OCI-LY7 (cell line): ENCODE results near the gene CABP2. TPM values are rescaled to one million over a fixed set of nuclear protein-coding genes. Genes with fewer than 3 reads are reported as not detected.

Experiments used
- BruUV-seq: library from RNA; stranded (reverse); fragments of 400-500 nt; replicated peaks from 2 replicates; lab custom pipeline; 2021; lab: Mats Ljungman, UMichigan
- CTCF ChIA-PET: fragments of 300-600 bp; sonication (Branson Sonifier 250); formaldehyde crosslinking; loops from one replicate; lab custom pipeline; 2022; ENCODE audit warnings: antibody characterized with exemption; ENCODE audit not compliant: unreplicated experiment; lab: Charles Lee
- POLR2A ChIA-PET: fragments of 300-600 bp; sonication (Branson Sonifier 250); formaldehyde crosslinking; loops from one replicate; lab custom pipeline; 2022; ENCODE audit warnings: antibody characterized with exemption; lab: Charles Lee
- DNase-seq: peaks from one replicate; pipeline ENCODE4 v3.0.0-alpha.2; 2015; ENCODE audit warnings: low spot score
- H2AFZ ChIP-seq: fragments of 200-600 bp; sonication (generic), shearing (Covaris generic); 2 replicates; pipeline ENCODE4 v1.6.1; 2014; ENCODE audit warnings: mild to moderate bottlenecking, antibody characterized with exemption, low read length, moderate library complexity
- H3K27ac ChIP-seq: fragments of 200-600 bp; sonication (generic); 2 replicates; pipeline ENCODE4 v1.5.1; 2014; ENCODE audit warnings: mixed run types, low read depth, mild to moderate bottlenecking, moderate library complexity, low read length, inconsistent platforms; ENCODE audit not compliant: poor library complexity, severe bottlenecking
- H3K36me3 ChIP-seq: fragments of 200-600 bp; sonication (generic); 2 replicates; pipeline ENCODE4 v1.6.1; 2014; ENCODE audit warnings: mild to moderate bottlenecking, antibody characterized with exemption, low read length, moderate library complexity, mixed read lengths; ENCODE audit not compliant: insufficient read depth
- H3K4me1 ChIP-seq: fragments of 200-600 bp; sonication (generic); 2 replicates; pipeline ENCODE4 v1.5.1; 2014; ENCODE audit warnings: mild to moderate bottlenecking, low read length; ENCODE audit not compliant: insufficient read depth, poor library complexity, severe bottlenecking
- H3K4me2 ChIP-seq: fragments of 200-600 bp; sonication (generic); 2 replicates; pipeline ENCODE4 v1.6.1; 2014; ENCODE audit warnings: mild to moderate bottlenecking, low read length
- H3K4me3 ChIP-seq: fragments of 200-600 bp; sonication (generic); 2 replicates; pipeline ENCODE4 v1.5.1; 2014; ENCODE audit warnings: mild to moderate bottlenecking, low read depth, low read length; ENCODE audit not compliant: poor library complexity, severe bottlenecking
- H3K79me2 ChIP-seq: fragments of 200-600 bp; sonication (generic); 2 replicates; pipeline ENCODE4 v1.6.1; 2016; ENCODE audit warnings: low read depth, mild to moderate bottlenecking, low read length, moderate library complexity, mixed read lengths; ENCODE audit not compliant: insufficient read depth
- H3K9me2 ChIP-seq: fragments of 200-600 bp; sonication (generic); 2 replicates; pipeline ENCODE4 v1.6.1; 2016; ENCODE audit warnings: mild to moderate bottlenecking, low read length, mixed read lengths; ENCODE audit not compliant: insufficient read depth
- H3K9me3 ChIP-seq: fragments of 200-600 bp; sonication (generic); 2 replicates; pipeline ENCODE4 v1.6.1; 2014; ENCODE audit warnings: mild to moderate bottlenecking, mixed run types, low read length, mixed read lengths
- H4K20me1 ChIP-seq: fragments of 200-600 bp; sonication (generic); 2 replicates; pipeline ENCODE4 v1.6.1; 2014; ENCODE audit warnings: mild to moderate bottlenecking, antibody characterized with exemption, low read length, moderate library complexity, mixed read lengths; ENCODE audit not compliant: insufficient read depth
- EZH2phosphoT487 ChIP-seq: fragments of 200-600 bp; sonication (generic); IDR thresholded peaks from 2 replicates; pipeline ENCODE4 v1.6.1; 2018; ENCODE audit warnings: low read depth, borderline replicate concordance, mild to moderate bottlenecking, mixed run types, antibody characterized with exemption, low read length, moderate library complexity, mixed read lengths
- intact Hi-C: fragments of 100-400 bp; cut with micrococcal nuclease; formaldehyde crosslinking; loops from one replicate; pipeline ENCODE4 v1.10.0; 2022; ENCODE audit not compliant: unreplicated experiment
- total RNA-seq, 2 experiments: library from RNA; depleted of rRNA in 1 of 2; stranded (reverse); fragments of >200 nt in 1 of 2; shearing (Covaris generic) in 1 of 2; gene quantifications; 2 replicates each; pipeline ENCODE4 v1.2.3, GENCODE V29; 2014 to 2022
- TF ChIP-seq, protein P1 (sequence below): fragments of 200-600 bp; sonication (generic); conservative IDR thresholded peaks from 2 replicates; pipeline ENCODE4 v1.5.1; 2014; ENCODE audit warnings: mild to moderate bottlenecking, antibody characterized with exemption, low read length, moderate library complexity, mixed read lengths

The CABP2 gene
- total RNA-seq, 2 experiments from 2014 or later = not detected

DNA sequence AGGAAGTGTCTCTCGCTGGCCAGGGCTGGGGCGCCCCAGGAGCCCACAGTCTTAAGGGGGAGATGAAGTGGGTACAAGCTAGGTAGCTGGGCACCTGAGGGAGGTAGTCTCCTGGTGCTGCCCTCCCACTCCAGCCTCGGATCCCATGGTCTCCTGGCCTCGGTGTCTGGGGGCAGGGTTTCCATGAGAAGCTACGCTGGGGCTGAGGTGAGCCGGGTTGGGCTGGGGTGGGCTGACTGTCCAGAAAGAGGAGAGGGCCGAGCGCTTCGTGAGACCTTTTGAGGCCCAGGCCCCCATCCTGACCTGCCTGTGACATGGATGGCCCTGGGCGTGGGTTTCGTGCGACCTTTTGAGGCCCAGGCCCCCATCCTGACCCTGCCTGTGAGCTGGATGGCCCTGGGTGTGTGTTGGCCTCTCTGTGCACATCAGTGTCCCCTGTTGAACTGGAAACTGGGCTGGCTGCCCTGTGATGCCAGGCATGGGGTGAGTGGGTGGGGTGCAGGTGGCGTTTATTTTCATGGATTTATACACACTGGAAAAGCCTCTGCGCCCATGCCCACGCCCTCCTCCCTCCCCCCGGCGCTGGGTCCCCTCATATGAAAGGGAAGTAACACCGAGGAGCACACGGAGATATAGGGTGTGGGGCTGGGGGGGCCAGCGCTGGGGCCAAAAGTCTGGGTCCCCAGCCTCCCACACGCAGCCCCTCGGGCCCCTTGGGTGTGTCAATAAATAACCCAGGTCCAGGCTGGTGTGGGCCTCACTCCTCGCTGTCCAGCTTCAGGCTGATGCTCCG is 31.8 kb downstream of the CABP2 start:
- ChIA-PET POLR2A (no interaction called here), CTCF (no interaction called here)
- Histone ChIP-seq H3K27ac (no peak overlapping the region), H3K4me3 (no peak overlapping the region), H3K79me2 (peaks cover 5% of the 10 kb centered on the region; the same call in 1 of the 2 replicates), H2AFZ (no peak overlapping the region), H3K9me3 (no peaks in the 10 kb centered on the region), H3K4me2 (no peak overlapping the region), H4K20me1 (no peaks in the 10 kb centered on the region), H3K36me3 (peaks cover 68% of the 10 kb centered on the region), H3K9me2 (no peaks in the 10 kb centered on the region), H3K4me1 (peaks cover 6% of the 10 kb centered on the region)
- intact Hi-C loops = no loop called here
- TF ChIP-seq, protein P1, sequence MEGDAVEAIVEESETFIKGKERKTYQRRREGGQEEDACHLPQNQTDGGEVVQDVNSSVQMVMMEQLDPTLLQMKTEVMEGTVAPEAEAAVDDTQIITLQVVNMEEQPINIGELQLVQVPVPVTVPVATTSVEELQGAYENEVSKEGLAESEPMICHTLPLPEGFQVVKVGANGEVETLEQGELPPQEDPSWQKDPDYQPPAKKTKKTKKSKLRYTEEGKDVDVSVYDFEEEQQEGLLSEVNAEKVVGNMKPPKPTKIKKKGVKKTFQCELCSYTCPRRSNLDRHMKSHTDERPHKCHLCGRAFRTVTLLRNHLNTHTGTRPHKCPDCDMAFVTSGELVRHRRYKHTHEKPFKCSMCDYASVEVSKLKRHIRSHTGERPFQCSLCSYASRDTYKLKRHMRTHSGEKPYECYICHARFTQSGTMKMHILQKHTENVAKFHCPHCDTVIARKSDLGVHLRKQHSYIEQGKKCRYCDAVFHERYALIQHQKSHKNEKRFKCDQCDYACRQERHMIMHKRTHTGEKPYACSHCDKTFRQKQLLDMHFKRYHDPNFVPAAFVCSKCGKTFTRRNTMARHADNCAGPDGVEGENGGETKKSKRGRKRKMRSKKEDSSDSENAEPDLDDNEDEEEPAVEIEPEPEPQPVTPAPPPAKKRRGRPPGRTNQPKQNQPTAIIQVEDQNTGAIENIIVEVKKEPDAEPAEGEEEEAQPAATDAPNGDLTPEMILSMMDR = no peak
- TF ChIP-seq EZH2phosphoT487 = no peak
- BruUV-seq = no TSS peak
- no peak for DNase-seq

DNA sequence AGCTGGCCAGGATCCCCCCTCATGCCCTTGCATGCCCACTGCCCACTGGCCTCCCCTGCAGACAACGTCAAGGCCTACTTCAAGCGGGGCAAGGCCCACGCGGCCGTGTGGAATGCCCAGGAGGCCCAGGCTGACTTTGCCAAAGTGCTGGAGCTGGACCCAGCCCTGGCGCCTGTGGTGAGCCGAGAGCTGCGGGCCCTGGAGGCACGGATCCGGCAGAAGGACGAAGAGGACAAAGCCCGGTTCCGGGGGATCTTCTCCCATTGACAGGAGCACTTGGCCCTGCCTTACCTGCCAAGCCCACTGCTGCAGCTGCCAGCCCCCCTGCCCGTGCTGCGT is 32.5 kb downstream of the CABP2 start:
- POLR2A ChIA-PET = no interaction called here
- no peak overlapping the region for H3K4me3 ChIP-seq
- H3K4me2 ChIP-seq = no peak overlapping the region
- no peaks in the 10 kb centered on the region for H3K9me3 ChIP-seq
- peaks cover 8% of the 10 kb centered on the region; the same call in 1 of the 2 replicates for H3K79me2 ChIP-seq
- no TSS peak for BruUV-seq
- intact Hi-C loops = no loop called here
- no peak for TF ChIP-seq EZH2phosphoT487
- TF ChIP-seq, protein P1 = no peak
- DNase-seq = no peak
- H3K36me3 ChIP-seq = peaks cover 68% of the 10 kb centered on the region
- no peak overlapping the region for H3K27ac ChIP-seq
- H4K20me1 ChIP-seq = no peaks in the 10 kb centered on the region
- H3K4me1 ChIP-seq = peaks cover 13% of the 10 kb centered on the region
- CTCF ChIA-PET = no interaction called here
- no peak overlapping the region for H2AFZ ChIP-seq
- no peaks in the 10 kb centered on the region for H3K9me2 ChIP-seq
